MG63 (cell line): ENCODE data around the gene ZNF319. TPM values are rescaled to one million over a fixed set of nuclear protein-coding genes. Genes with fewer than 3 reads are reported as not detected.

Experiments
- DNase-seq: peaks from one replicate; pipeline ENCODE4 v3.0.0-alpha.2; 2020
- H3K27me3 ChIP-seq: fragments of 250-450 bp; sonication (Bioruptor Pico); 2 replicates; pipeline ENCODE4 v1.5.1; 2020; ENCODE audit warnings: mild to moderate bottlenecking, moderate library complexity
- H3K36me3 ChIP-seq: fragments of 250-450 bp; sonication (Bioruptor Pico); 2 replicates; pipeline ENCODE4 v1.5.1; 2020; ENCODE audit warnings: mild to moderate bottlenecking, moderate library complexity
- H3K4me3 ChIP-seq: fragments of 250-450 bp; sonication (Bioruptor Pico); 2 replicates; pipeline ENCODE4 v1.5.1; 2020; ENCODE audit warnings: mild to moderate bottlenecking, moderate library complexity
- H3K9me3 ChIP-seq: fragments of 250-450 bp; sonication (Bioruptor Pico); 2 replicates; pipeline ENCODE4 v1.5.1; 2020; ENCODE audit warnings: mild to moderate bottlenecking, moderate library complexity
- total RNA-seq: library from RNA; depleted of rRNA; stranded (reverse); fragments of >200 nt; shearing (Covaris generic); gene quantifications from 2 replicates; pipeline ENCODE4 v1.2.3, GENCODE V29; 2014; ENCODE audit warnings: low replicate concordance; rRNA removed

Gene ZNF319
- 9.3 and 15.5 TPM in 2 replicates for total RNA-seq

DNA sequence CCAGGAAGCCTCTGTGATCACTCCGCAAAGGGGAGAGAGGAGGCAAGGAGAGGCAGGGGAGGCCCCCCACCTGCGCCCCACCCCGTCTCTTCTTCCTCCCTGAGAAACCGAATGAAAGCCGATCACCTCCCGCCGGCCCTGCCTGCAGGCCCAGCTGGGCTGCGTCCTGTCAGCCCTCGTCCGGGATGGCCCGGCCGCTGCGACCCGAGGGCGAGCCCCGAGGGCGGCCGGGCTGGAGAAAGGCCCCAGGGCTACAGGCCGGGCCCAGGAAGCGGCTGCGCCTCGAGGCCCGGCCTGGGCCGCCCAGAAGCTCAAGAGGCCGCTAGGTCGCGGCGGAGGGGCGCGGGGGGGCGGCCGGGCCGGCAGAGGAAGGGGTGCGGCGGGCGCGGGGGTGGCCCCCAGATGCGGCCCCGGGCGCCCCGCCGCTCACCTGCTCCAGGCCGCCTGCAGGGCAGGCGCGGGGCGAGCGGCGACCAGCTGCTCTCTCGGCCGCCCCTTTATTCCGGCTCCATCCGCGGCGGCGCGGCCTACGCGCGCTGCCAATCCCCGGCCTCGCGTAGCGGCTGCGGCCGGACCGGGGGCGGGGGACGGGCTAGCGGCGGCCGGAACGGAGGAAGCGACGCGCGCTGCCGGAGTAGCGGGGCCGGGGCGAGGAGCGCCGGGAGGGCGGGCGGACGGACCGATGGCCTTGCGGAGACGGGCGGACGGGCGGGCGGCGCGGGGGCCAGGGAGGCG, at the start of gene ZNF319:
Gene ZNF319 (minus strand): TSS at position 702 of the 735 bp plus-strand sequence. CDS start 2,407 bp downstream, outside the sequence.
- DNase-seq: peak; percentile 45
- Histone ChIP-seq H3K27me3 (no peaks in the 10 kb centered on the region), H3K36me3 (peaks cover 52% of the 10 kb centered on the region), H3K4me3 (peak within 1 kb of the TSS; percentile 99), H3K9me3 (no peaks in the 10 kb centered on the region)

DNA sequence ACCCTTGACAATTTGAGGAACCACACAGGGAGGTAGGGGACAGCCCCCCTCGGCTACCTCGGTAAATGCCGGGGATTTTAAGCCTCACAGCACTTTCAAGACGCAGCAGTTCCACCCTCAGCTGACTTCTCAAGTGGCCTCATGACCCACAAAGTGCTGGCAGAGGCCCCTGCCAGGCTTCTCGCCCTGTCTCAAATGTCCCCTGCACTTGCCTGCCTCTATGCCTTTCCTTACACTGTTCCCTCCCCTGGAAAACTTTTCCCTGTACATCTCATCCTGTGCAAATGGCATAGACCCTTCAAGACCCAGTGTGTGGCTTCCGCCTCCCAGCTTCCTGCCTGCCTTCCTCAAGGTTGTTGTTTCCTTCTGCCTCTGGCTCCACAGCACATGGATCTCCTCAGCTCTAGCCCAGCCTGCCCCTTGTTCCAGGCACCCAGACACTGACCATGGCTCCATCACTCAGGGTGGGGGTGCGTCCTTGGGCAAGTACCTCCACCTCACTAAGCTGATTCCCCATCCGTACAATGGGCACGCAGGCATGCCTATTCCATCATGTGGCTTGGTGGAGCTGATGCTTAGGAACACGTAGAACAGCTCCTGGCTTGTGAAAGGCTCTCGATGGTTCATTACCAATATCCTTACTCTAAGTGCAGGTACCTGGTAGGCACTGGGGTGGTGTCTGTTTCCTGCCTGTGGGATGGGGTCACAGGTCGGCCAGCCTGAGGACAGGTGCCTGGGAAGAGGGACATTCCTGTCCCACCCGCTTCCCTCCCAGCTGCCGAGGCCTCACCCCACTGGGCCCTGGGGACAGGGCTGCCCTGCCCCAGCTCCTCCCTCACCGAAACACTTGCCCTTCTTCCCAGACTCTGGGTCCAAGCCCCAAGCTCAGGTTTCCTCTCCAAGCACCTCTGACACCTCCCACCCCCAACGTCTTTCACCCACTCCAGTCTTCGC, 49.0 kb upstream of the ZNF319 start:
- Histone ChIP-seq H3K9me3 (no peaks in the 10 kb centered on the region), H3K36me3 (no peaks in the 10 kb centered on the region), H3K27me3 (no peaks in the 10 kb centered on the region), H3K4me3 (no peak overlapping the region)
- DNase-seq: no peak

DNA sequence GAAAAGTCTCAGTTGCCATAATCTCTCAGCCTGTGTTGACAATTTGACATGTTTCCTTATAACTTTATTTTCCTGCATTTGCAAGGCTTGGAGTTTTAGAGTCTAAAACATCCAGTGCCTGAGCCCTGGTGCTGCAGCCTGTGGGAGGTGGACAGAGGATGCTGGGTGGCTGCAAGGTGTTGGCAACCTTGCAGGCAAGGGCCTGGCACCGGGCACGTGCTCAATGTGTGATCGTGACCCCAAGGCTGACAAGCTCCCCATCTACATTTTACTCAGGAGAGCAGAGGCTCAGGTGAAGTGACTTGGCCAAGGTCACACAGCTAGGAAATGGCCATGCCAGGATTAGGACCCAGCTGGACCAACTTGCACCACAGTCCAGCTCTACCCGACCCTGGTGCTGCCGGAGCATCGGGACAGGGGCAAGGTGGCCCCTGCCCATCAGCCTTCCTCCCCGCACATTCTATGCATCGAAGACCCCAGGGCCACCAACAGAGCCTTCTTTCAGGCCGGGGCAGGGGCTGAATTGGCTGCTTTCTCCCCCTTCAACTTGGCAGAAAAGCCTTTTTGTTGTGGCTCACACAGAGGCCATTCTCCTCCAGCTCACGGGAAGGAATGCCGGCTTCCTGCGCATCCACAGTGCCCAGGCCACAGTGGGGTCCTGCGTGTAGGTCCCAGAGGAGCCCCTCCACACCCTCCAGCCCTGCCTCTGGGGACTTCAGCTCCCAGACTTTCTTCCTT, 48.2 kb upstream of the ZNF319 start:
- DNase-seq: no peak
- H3K27me3 ChIP-seq: no peaks in the 10 kb centered on the region
- no peak overlapping the region for H3K4me3 ChIP-seq
- H3K36me3 ChIP-seq: no peaks in the 10 kb centered on the region
- H3K9me3 ChIP-seq: no peaks in the 10 kb centered on the region

DNA sequence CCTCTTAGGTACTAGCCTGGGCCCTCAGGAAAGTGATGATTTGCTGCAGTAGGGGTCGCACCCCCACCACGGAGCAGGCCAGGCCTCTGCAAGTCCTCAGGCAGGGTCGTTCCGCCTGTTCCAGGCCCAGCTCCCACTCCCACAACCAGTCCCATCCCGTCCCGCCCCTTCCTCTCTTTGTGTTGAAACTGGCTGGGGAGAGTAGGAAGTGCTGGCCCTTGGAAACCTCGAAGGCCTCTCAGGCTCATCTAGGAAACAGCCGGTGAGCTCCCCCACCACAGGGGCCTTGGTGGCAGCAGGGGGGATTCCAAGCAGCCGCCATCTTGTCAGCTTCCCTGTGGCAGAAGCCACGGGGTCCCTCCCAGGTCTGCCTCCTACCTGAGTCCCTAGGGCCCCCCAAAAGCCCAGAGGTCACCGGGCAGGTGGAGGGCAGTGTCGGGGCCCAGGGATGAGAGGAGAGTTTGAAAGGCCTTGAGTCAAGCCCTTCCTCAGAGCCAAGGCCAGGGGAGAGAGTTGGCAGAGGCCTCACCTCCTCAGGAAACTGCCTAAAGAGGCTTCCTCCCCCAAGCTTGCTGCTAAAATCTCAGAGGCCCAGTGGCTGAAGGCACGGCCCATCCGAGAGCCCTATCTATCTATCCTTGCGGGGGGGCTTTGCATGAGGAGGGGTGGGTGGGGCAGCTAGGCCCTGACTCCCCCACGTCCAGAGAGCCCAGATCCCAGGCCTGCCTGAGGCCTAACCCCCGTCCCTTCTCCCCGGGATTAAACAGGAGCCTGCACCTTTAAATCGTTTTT, 47.3 kb upstream of the ZNF319 start:
- DNase-seq: no peak
- Histone ChIP-seq H3K36me3 (no peaks in the 10 kb centered on the region), H3K4me3 (no peak overlapping the region)

DNA sequence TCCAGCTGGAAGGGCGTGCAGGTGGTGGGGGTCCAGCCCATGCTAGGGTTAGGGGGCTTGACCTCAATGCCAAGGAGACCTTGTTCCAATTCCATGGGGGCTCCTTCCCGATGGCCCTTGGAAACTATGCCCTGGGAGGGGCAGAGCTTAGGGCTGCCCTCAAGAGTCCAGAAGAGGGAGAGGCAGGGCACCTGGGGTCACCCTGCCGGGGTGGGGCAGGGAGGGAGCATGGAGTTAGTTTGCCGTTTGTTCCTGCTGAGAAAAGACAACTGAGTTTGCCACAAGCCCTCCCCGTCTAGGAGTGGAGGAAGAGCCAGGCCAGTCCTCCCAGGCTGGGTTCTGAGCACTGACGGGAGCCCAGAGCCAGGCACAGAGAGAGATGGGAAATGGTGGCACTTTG, 46.5 kb upstream of the ZNF319 start:
- Histone ChIP-seq H3K36me3 (no peaks in the 10 kb centered on the region), H3K4me3 (no peak overlapping the region), H3K27me3 (no peaks in the 10 kb centered on the region), H3K9me3 (no peaks in the 10 kb centered on the region)
- no peak for DNase-seq

More for the DNA sequence above, 47.3 kb upstream of the ZNF319 start:
- Histone ChIP-seq H3K27me3 (no peaks in the 10 kb centered on the region), H3K9me3 (no peaks in the 10 kb centered on the region)

DNA sequence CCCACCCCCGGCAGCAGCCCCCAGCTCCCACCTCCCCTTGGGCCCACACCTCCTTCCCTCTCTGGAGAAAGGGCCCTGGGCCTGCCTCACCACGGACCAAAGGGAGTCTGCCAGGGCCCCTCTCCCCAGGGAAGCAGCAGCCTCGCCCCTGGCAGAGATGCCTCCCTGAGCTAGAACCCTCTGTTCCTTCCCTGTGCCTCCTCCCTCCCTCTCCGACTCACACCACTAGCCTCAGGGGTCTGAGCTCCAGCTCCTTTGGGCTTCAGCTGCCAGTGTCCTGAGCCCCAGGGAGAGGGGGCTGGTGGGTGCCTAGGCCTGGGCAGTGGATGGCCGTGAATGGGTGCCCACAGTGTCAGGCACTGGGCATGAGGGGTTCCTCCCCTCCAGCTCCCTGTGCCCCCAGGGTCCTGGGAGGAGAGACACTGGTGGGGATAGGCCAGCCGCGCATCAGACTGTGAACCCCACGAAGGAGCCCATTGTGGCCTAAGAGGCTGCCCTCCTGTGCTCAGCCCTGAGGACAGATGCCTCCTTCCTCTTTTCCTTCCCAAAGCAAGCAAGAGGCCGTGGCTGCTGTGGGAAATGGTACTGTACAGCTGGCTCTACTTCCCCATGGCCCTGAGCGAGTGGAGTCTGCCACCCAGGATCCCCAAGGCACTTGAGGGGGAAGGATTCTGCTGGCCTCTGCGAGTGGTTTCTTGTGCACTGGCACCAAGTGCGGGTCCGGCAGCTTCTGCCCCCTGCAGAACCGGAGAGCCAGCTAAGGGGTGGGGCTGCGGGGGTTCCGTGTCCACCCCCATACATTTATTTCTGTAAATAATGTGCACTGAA, 45.8 kb upstream of the ZNF319 start:
- H3K36me3 ChIP-seq: no peaks in the 10 kb centered on the region
- H3K27me3 ChIP-seq: no peaks in the 10 kb centered on the region
- no peak overlapping the region for H3K4me3 ChIP-seq
- no peak for DNase-seq
- no peaks in the 10 kb centered on the region for H3K9me3 ChIP-seq

DNA sequence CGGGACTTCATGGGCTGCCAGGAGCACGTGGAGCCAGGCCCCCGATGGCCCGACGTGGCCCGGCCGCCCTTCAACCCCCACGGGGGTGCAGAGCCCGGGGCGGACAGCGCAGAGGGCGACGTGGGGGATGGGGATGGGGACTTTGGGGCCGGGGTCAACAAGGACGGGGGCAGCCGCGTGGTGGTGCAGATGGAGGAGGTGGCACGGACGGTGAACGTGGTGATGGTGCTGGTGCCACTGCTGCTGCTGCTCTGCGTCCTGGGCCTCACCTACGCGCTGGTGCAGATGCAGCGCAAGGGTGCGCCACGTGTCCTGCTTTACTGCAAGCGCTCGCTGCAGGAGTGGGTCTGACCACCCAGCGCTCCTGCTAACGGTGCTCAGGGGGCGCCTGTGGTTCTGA, 44.6 kb upstream of the ZNF319 start:
- DNase-seq: no peak
- no peak overlapping the region for H3K4me3 ChIP-seq
- no peaks in the 10 kb centered on the region for H3K9me3 ChIP-seq
- no peaks in the 10 kb centered on the region for H3K36me3 ChIP-seq
- H3K27me3 ChIP-seq: no peaks in the 10 kb centered on the region

DNA sequence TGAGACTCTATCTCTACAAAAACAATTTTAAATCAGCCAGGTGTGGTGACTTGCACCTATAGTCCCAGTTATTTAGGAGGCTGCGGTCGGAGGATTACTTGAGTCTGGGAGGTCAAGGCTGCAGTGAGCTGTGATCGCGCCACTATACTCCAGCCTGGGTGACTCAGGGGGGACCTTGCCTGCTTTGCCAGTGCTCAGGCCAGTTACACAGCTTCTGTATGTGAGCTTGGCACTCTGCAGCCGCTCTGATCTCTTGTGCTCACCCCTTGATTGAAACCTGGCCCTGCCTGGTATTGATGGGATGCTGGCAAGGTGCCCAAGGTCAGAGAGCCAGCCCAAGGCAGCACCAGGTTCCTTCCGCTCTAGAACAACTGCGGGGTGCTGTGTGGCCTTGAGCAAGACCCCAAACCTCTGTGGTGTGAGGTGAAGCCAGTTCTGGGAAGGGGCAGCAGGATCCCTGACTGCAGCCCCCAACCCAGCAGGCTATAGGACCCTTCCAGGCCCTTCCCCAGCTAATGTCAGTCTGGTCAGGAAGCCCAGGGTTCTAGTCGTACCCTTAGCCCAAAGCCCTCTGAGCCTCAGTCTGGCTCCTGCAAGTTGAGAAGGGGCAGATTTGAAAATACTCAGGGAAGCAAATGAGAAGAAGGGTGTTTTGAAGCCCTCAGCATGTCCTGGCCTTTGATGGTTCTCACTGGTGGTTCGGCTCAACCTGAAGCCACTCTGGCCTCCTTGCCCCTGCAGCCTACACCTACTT, 44.0 kb upstream of the ZNF319 start:
- Histone ChIP-seq H3K27me3 (no peaks in the 10 kb centered on the region), H3K36me3 (no peaks in the 10 kb centered on the region), H3K4me3 (no peak overlapping the region), H3K9me3 (no peaks in the 10 kb centered on the region)
- no peak for DNase-seq

DNA sequence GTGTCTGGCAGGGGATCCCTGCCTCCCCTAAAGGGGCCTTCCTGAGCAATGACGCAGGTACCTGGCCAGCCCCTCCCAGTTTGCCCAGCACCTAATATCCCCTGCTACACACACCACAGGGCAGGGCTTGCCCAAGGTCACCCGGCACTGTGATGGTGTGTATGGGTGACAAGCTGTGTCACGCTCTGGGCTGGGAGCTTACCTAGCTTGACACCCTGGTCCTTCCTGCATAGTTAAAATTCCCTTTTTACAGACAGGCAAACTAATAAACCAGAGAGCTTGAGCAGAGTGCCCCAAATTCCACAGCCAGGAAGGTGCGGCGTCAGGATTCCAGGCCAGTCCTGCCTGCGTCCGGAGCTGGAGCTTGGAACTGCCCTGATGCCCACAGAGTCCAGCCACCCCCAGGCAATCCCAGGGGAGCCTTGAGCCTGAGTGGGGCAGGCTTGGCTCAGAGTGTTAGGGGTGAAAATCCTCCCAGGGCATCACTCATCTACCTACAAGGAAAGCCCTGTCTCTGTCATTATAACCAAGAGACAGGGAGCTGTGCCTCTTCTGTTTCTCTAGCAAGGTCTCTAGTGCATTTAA, 43.2 kb upstream of the ZNF319 start:
- H3K27me3 ChIP-seq: no peaks in the 10 kb centered on the region

DNA sequence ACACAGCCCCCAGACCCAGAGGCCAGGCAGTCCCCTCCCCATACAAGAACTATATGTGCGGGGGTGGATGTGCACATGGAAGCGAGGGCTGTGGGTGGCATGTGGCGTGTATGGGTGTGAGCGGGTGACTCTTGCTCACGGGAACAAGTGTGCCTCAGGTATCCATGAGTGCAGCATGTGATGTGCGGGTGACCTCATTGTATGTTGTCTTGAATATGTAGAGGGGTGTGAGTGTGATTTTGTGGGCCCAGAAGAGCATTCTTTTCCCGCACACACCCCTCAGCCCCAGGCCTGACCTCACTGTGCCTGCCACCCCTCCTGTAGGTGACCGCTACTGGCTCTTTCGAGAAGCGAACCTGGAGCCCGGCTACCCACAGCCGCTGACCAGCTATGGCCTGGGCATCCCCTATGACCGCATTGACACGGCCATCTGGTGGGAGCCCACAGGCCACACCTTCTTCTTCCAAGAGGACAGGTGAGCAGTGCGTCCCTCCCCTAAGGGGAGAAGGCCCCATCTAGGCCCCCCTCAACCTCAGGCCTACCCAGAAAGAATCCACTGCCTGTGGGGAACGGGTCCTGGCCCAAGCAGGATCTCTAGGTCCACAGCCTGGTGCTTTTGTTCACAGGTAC, 42.5 kb upstream of the ZNF319 start:
- no peaks in the 10 kb centered on the region for H3K27me3 ChIP-seq
- H3K9me3 ChIP-seq: no peaks in the 10 kb centered on the region
- H3K36me3 ChIP-seq: no peaks in the 10 kb centered on the region
- DNase-seq: no peak
- H3K4me3 ChIP-seq: no peak overlapping the region

More for the DNA sequence above, 43.2 kb upstream of the ZNF319 start:
- no peak for DNase-seq
- no peaks in the 10 kb centered on the region for H3K36me3 ChIP-seq
- no peaks in the 10 kb centered on the region for H3K9me3 ChIP-seq
- H3K4me3 ChIP-seq: no peak overlapping the region

DNA sequence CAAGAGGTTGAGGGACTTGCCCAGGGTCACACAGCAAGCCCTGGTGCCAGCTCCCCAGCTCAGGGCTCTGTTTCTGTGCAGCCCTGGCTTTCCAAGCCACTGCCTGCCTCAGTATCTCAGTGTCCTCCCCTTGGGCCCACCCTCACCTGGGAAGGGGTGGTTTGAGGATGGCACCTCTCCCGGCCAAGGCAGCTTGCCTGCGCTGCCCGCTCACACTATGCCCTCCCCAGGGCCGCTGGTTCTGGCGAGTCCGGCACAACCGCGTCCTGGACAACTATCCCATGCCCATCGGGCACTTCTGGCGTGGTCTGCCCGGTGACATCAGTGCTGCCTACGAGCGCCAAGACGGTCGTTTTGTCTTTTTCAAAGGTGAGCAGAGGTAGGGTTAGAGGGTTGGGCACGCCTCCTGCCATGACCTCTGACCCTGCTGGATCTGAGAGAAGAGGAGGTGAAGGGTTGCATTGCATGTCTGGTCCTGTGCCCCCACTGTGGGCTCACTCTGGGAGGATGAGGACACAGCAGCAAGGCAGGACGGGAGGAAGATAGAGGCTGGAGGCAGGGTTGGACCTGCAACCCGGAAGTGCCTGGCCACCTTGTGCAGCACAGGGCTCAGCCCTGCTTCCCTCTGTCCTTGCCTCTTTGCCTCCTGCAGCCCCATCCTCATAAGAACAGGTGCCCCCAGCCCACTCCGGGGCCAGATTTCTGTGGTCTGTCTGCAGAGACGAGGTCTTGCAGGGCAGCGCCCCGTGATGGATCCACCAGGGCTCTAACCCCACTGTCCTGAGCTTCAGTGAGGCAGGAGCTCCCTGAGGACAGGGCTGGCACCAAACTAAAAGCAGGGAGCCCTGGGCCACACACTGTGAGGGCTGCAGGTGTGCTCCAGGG, 41.8 kb upstream of the ZNF319 start:
- Histone ChIP-seq H3K9me3 (no peaks in the 10 kb centered on the region), H3K4me3 (no peak overlapping the region), H3K36me3 (no peaks in the 10 kb centered on the region), H3K27me3 (no peaks in the 10 kb centered on the region)
- no peak for DNase-seq

DNA sequence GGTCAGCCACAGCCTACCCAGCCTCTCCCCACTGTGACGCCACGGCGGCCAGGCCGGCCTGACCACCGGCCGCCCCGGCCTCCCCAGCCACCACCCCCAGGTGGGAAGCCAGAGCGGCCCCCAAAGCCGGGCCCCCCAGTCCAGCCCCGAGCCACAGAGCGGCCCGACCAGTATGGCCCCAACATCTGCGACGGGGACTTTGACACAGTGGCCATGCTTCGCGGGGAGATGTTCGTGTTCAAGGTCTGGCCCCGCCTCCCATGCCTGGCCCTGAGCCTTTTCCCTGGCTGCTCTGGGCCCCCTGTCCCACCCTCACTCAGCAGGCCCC, 41.1 kb upstream of the ZNF319 start:
- Histone ChIP-seq H3K4me3 (no peak overlapping the region), H3K9me3 (no peaks in the 10 kb centered on the region), H3K36me3 (no peaks in the 10 kb centered on the region), H3K27me3 (no peaks in the 10 kb centered on the region)
- DNase-seq: no peak

DNA sequence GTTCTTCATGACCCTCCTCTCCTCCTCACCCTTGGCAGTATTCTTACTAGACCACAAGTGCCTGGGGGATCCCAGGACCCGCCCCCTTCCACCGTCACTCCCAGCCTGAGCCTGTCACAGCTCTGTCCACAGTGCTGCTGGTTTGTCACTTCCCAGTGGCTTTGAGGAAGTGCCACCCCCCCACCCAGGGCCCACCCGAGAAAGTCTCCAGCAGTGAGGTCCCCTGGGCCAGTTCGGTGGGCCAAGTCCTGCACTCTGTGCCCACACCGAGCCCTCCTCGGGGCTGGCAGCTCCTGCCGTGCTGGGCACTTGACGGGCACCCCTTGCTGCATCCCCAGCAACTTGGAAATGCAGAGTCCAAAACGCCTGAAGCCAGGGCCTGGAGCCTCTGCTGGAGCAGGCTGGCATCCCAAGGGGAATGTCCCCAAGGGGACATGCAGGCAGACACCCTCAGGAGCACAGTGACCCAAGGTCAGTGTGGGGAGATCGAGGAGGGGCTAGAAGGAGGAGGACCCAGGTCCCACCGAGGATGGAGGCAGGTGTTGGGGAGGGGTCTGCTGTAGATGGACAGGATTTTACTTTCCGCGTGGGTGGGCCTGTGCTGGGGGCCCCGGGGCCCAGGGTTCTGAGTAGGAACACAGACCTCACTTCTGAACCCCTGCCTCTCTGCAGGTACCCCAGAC, 40.6 kb upstream of the ZNF319 start:
- no peaks in the 10 kb centered on the region for H3K9me3 ChIP-seq
- no peaks in the 10 kb centered on the region for H3K27me3 ChIP-seq
- H3K36me3 ChIP-seq: no peaks in the 10 kb centered on the region
- H3K4me3 ChIP-seq: no peak overlapping the region
- DNase-seq: no peak
